Ovary (tissue), 3 donors: ENCODE measurements around the gene HSD17B7.

ENCODE experiments used
- EP300 ChIP-seq: sonication (generic); formaldehyde crosslinking; IDR thresholded peaks from one replicate; pipeline ENCODE4 v1.6.1; 2017; ENCODE audit warnings: antibody characterized with exemption
- TF ChIP-seq, protein P1 (sequence below), 3 donors: fragments of 450-650 bp in 2 of 3; fragments of 200-600 bp in 1 of 3; IDR thresholded peaks; one replicate each; pipeline versions ENCODE4 v1.5.1 to v1.8.0; 2016 to 2022; ENCODE audit warnings: antibody characterized with exemption in 3 of 3, mild to moderate bottlenecking in 1 of 3
- donor health status: DM: no; HTN: no; CAD: no.

DNA sequence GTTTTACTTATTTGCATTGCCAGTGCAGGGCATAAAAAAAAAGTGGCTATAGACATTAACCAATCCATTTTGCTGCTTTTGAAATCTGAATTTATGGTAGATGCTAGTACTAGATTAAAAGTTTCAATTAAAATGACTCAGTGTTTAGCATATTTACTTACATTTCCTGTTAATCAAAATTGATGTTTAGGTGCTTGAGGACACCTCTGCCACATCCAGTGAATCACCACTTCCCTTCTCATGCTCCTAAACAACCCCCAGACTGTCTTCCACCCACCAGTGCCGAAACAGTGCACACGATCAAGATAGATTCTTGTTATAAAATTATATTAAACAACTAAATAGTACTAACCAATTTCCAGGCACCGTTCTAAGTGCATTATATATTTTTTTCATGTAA, 32.7 kb downstream of the HSD17B7 start:
- TF ChIP-seq, protein P1, sequence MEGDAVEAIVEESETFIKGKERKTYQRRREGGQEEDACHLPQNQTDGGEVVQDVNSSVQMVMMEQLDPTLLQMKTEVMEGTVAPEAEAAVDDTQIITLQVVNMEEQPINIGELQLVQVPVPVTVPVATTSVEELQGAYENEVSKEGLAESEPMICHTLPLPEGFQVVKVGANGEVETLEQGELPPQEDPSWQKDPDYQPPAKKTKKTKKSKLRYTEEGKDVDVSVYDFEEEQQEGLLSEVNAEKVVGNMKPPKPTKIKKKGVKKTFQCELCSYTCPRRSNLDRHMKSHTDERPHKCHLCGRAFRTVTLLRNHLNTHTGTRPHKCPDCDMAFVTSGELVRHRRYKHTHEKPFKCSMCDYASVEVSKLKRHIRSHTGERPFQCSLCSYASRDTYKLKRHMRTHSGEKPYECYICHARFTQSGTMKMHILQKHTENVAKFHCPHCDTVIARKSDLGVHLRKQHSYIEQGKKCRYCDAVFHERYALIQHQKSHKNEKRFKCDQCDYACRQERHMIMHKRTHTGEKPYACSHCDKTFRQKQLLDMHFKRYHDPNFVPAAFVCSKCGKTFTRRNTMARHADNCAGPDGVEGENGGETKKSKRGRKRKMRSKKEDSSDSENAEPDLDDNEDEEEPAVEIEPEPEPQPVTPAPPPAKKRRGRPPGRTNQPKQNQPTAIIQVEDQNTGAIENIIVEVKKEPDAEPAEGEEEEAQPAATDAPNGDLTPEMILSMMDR (IDR thresholded peaks at IDR 0.05) = no peak
- TF ChIP-seq EP300 = no peak
